OCI-LY1 (cell line): Measurements from ENCODE around the gene GPR63.

Experiments used
- EZH2 ChIP-seq: fragments of 200-600 bp; sonication (generic), shearing (Covaris generic); IDR thresholded peaks from 2 replicates; pipeline ENCODE4 v1.8.0; 2017; ENCODE audit warnings: borderline replicate concordance, mixed run types, mild to moderate bottlenecking, antibody characterized with exemption, low read length, moderate library complexity, mixed read lengths
- TF ChIP-seq, protein P1 (sequence below): fragments of 200-600 bp; sonication (generic), shearing (Covaris generic); IDR thresholded peaks from 2 replicates; pipeline ENCODE4 v1.5.1; 2017; ENCODE audit warnings: mild to moderate bottlenecking, antibody characterized with exemption, low read length, moderate library complexity, mixed read lengths

DNA sequence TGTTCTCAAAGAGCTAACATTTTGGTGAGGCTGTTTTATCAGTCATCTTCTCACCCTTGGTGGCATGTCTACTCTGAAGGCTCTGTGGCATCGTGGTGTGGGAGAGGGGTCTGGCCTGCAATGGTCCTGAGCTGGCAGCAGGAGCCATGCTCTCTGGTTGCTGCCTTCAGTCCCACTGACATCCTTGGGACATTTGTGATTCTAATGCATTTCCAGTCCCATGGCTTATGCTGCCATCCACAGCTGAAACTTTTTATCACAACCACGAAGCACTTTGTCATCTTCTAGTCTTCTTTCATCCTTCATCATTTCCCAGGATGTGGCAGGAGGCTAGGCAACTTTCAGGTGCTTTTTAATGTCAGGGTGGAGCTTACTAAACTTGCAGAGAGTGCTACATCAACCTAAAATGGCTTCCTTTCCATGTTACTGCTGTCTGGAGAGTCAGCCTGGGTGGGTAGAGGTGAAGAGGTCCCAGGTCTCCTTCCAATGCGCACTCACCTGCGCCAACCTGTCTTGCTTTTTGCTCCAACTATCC is 77.1 kb downstream of the GPR63 start:
- TF ChIP-seq, protein P1, sequence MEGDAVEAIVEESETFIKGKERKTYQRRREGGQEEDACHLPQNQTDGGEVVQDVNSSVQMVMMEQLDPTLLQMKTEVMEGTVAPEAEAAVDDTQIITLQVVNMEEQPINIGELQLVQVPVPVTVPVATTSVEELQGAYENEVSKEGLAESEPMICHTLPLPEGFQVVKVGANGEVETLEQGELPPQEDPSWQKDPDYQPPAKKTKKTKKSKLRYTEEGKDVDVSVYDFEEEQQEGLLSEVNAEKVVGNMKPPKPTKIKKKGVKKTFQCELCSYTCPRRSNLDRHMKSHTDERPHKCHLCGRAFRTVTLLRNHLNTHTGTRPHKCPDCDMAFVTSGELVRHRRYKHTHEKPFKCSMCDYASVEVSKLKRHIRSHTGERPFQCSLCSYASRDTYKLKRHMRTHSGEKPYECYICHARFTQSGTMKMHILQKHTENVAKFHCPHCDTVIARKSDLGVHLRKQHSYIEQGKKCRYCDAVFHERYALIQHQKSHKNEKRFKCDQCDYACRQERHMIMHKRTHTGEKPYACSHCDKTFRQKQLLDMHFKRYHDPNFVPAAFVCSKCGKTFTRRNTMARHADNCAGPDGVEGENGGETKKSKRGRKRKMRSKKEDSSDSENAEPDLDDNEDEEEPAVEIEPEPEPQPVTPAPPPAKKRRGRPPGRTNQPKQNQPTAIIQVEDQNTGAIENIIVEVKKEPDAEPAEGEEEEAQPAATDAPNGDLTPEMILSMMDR, result peak; percentile 37; the same call in 1 of the 2 replicates
- TF ChIP-seq EZH2, result no peak
